HEK293 (cell line): ENCODE data around the gene PTPRG.
A peak's percentile ranks its signal among the peaks of the same experiment; 100 is the strongest.

Source experiments
- CTCF ChIA-PET: fragments of 350-600 bp; formaldehyde crosslinking; extraction: SDS; loops from one replicate; lab custom pipeline; 2021; ENCODE audit warnings: antibody characterized with exemption; lab: Yijun Ruan, JAX
- POLR2A ChIA-PET: fragments of 300-600 bp; formaldehyde crosslinking; extraction: SDS; loops from one replicate; lab custom pipeline; 2020; ENCODE audit warnings: antibody characterized with exemption, inconsistent platforms; lab: Yijun Ruan, JAX
- H3K27ac ChIP-seq: fragments of 200-500 bp; sonication (Bioruptor generic); 2 replicates; pipeline ENCODE4 v1.5.1; 2014; ENCODE audit warnings: low read depth, low read length, control low read depth, inconsistent platforms; ENCODE audit errors: extremely low read depth
- H3K36me3 ChIP-seq, 2 experiments: fragments of 200-500 bp in 1 of 2; sonication (Bioruptor generic) in 1 of 2; 1 replicate in 1 of 2; 2 replicates in 1 of 2; pipeline ENCODE4 v1.5.1; 2014 to 2017; ENCODE audit warnings: inconsistent platforms in 2 of 2, low read length in 2 of 2; ENCODE audit not compliant: control insufficient read depth in 2 of 2, insufficient read depth in 1 of 2
- H3K4me1 ChIP-seq: fragments of 200-500 bp; sonication (Bioruptor generic); 2 replicates; pipeline ENCODE4 v1.5.1; 2014; ENCODE audit warnings: mild to moderate bottlenecking, low read length, inconsistent platforms; ENCODE audit not compliant: control insufficient read depth, insufficient read depth
- H3K4me3 ChIP-seq: 2 replicates; pipeline ENCODE4 v1.5.1; 2011; ENCODE audit warnings: low read depth, mild to moderate bottlenecking, control low read depth, low read length, moderate library complexity
- H3K9me3 ChIP-seq: fragments of 200-500 bp; sonication (Bioruptor generic); 2 replicates; pipeline ENCODE4 v1.5.1; 2014; ENCODE audit warnings: low read depth, low read length, inconsistent platforms; ENCODE audit not compliant: control insufficient read depth, insufficient read depth
- PRDM2 ChIP-seq: fragments of 450-650 bp; formaldehyde crosslinking; IDR thresholded peaks from 2 replicates; pipeline ENCODE4 v1.5.1; 2016; ENCODE audit warnings: missing biosample characterization, missing genetic modification characterization, borderline replicate concordance
- REST ChIP-seq: fragments of 450-650 bp; formaldehyde crosslinking; IDR thresholded peaks from 2 replicates; pipeline ENCODE4 v1.5.1; 2016; ENCODE audit warnings: missing biosample characterization, missing genetic modification characterization
- ZBTB20 ChIP-seq: fragments of 450-650 bp; formaldehyde crosslinking; IDR thresholded peaks from 2 replicates; pipeline ENCODE4 v1.5.1; 2016; ENCODE audit warnings: missing biosample characterization, missing genetic modification characterization
- ZNF280D ChIP-seq: fragments of 450-650 bp; formaldehyde crosslinking; IDR thresholded peaks from 2 replicates; pipeline ENCODE4 v1.5.1; 2016; ENCODE audit warnings: missing biosample characterization, missing genetic modification characterization
- TF ChIP-seq, protein P1 (sequence below): fragments of 450-650 bp; formaldehyde crosslinking; IDR thresholded peaks from 2 replicates; pipeline ENCODE4 v1.5.1; 2017; ENCODE audit warnings: missing biosample characterization, missing genetic modification characterization
- TF ChIP-seq, protein P2 (sequence below): fragments of 450-650 bp; formaldehyde crosslinking; IDR thresholded peaks from 2 replicates; pipeline ENCODE4 v1.5.1; 2017; ENCODE audit warnings: missing biosample characterization, missing genetic modification characterization

The PTPRG gene

GRCh38 chr3:61796911-61797310 lies 235.5 kb downstream of the PTPRG start (continued):
- no peak for TF ChIP-seq PRDM2 (tag by site-specific recombination)
- TF ChIP-seq ZNF280D (tag by site-specific recombination): no peak

DNA sequence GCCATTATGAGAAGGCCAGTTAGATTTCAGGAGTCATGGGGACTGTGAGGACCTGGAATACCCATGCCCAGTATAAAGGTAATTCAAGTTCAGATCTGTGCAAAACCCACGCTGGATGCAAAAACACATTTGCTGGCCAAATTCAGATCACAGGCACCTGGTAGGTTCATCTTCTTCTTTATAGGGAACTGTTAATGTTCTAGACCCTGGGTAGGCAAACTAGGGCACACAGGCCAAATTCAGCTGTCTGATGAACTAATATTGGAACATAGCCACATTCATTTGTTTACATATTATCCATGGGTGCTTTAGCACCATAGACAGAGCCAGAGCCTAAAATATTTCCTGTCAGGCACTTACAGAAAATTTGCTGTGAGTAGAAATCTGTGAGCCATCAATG lies 241.4 kb downstream of the PTPRG start:
- TF ChIP-seq, protein P1, sequence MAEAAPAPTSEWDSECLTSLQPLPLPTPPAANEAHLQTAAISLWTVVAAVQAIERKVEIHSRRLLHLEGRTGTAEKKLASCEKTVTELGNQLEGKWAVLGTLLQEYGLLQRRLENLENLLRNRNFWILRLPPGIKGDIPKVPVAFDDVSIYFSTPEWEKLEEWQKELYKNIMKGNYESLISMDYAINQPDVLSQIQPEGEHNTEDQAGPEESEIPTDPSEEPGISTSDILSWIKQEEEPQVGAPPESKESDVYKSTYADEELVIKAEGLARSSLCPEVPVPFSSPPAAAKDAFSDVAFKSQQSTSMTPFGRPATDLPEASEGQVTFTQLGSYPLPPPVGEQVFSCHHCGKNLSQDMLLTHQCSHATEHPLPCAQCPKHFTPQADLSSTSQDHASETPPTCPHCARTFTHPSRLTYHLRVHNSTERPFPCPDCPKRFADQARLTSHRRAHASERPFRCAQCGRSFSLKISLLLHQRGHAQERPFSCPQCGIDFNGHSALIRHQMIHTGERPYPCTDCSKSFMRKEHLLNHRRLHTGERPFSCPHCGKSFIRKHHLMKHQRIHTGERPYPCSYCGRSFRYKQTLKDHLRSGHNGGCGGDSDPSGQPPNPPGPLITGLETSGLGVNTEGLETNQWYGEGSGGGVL: no peak
- TF ChIP-seq, protein P2, sequence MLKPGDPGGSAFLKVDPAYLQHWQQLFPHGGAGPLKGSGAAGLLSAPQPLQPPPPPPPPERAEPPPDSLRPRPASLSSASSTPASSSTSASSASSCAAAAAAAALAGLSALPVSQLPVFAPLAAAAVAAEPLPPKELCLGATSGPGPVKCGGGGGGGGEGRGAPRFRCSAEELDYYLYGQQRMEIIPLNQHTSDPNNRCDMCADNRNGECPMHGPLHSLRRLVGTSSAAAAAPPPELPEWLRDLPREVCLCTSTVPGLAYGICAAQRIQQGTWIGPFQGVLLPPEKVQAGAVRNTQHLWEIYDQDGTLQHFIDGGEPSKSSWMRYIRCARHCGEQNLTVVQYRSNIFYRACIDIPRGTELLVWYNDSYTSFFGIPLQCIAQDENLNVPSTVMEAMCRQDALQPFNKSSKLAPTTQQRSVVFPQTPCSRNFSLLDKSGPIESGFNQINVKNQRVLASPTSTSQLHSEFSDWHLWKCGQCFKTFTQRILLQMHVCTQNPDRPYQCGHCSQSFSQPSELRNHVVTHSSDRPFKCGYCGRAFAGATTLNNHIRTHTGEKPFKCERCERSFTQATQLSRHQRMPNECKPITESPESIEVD: 0 out of 2 replicates have a peak, but pooled peaks have one; percentile 17
- TF ChIP-seq ZBTB20 (tag by site-specific recombination) (0 out of 2 replicates have a peak, but pooled peaks have one; percentile 10), REST (tag by site-specific recombination) (peak; percentile 89)
- H3K4me1 ChIP-seq: peaks cover 26% of the 10 kb centered on the region
- no peak overlapping the region for H3K27ac ChIP-seq
- no peaks in the 10 kb centered on the region for H3K36me3 ChIP-seq
- ChIA-PET CTCF (interaction anchor here (0.6 kb wide), 1 partner anchor 56 kb away, joined by 3 read pairs; no protein-coding TSS in a partner anchor), POLR2A (no interaction called here)
- no peak overlapping the region for H3K4me3 ChIP-seq
- H3K9me3 ChIP-seq: no peaks in the 10 kb centered on the region
